Testis (tissue), 2 donors: Measurements from ENCODE around the gene NDRG2.

Experiments used
- CTCF ChIP-seq, 3 experiments: fragments of 450-650 bp in 2 of 3; fragments of 200-600 bp in 1 of 3; sonication (generic) in 1 of 3; IDR thresholded peaks; one replicate each; pipeline ENCODE4 v1.5.1; 2016 to 2019; ENCODE audit warnings: antibody characterized with exemption in 3 of 3, mild to moderate bottlenecking in 2 of 3, moderate library complexity in 1 of 3
- POLR2A ChIP-seq: fragments of 450-650 bp; IDR thresholded peaks from one replicate; pipeline ENCODE4 v1.6.1; 2017; ENCODE audit warnings: antibody characterized with exemption, mild to moderate bottlenecking, moderate library complexity

GRCh38 chr14:20999591-20999990, 25.3 kb downstream of the NDRG2 start:
- TF ChIP-seq CTCF (IDR thresholded peaks at IDR 0.05) (no peak), POLR2A (no peak)
